SK-N-SH treated with all-trans-retinoic acid at 6 μM for 48 hours (cell line): ENCODE measurements around the gene SLC25A48.

Experiments
- ATAC-seq: fragments of 200-7000 bp; cut with Tn5 transposase; 3 replicates; pipeline ENCODE4 v1.9.1; 2020; ENCODE audit warnings: mild to moderate bottlenecking, moderate library complexity
- ARNTL ChIP-seq: fragments of 450-650 bp; formaldehyde crosslinking; IDR thresholded peaks from 2 replicates; pipeline ENCODE4 v1.5.0; 2020; ENCODE audit warnings: low read depth, mild to moderate bottlenecking, moderate library complexity, borderline replicate concordance
- BACH2 ChIP-seq: fragments of 250-450 bp; sonication (Bioruptor Pico); IDR thresholded peaks from 2 replicates; pipeline ENCODE4 v1.9.0; 2021; ENCODE audit warnings: mild to moderate bottlenecking, borderline replicate concordance
- CREB5 ChIP-seq: fragments of 250-450 bp; sonication (Bioruptor Pico); IDR thresholded peaks from 2 replicates; pipeline ENCODE4 v1.5.1; 2020; ENCODE audit warnings: low read depth, mild to moderate bottlenecking, moderate library complexity
- CSDC2 ChIP-seq: fragments of 250-450 bp; sonication (Bioruptor Pico); IDR thresholded peaks from 2 replicates; pipeline ENCODE4 v1.5.0; 2020; ENCODE audit warnings: mild to moderate bottlenecking, moderate library complexity
- CSRNP3 ChIP-seq: fragments of 250-450 bp; sonication (Bioruptor Pico); IDR thresholded peaks from 2 replicates; pipeline ENCODE4 v1.5.1; 2021; ENCODE audit warnings: mild to moderate bottlenecking, moderate library complexity
- ESRRG ChIP-seq: fragments of 250-450 bp; sonication (Bioruptor Pico); IDR thresholded peaks from 2 replicates; pipeline ENCODE4 v1.6.1; 2021; ENCODE audit warnings: mild to moderate bottlenecking
- GLIS3 ChIP-seq: fragments of 250-450 bp; sonication (Bioruptor Pico); IDR thresholded peaks from 2 replicates; pipeline ENCODE4 v1.5.0; 2020; ENCODE audit warnings: mild to moderate bottlenecking, moderate library complexity
- ISL1 ChIP-seq: fragments of 250-450 bp; sonication (Bioruptor Pico); IDR thresholded peaks from 2 replicates; pipeline ENCODE4 v2.1.2; 2022; ENCODE audit warnings: mild to moderate bottlenecking, moderate library complexity
- OSR1 ChIP-seq: fragments of 250-450 bp; sonication (Bioruptor Pico); IDR thresholded peaks from 2 replicates; pipeline ENCODE4 v1.8.0; 2022; ENCODE audit warnings: moderate library complexity, mild to moderate bottlenecking, inconsistent platforms
- PATZ1 ChIP-seq: fragments of 250-450 bp; sonication (Bioruptor Pico); IDR thresholded peaks from 2 replicates; pipeline ENCODE4 v1.8.0; 2020; ENCODE audit warnings: mild to moderate bottlenecking, moderate library complexity, borderline replicate concordance
- POU6F1 ChIP-seq: fragments of 250-450 bp; sonication (Bioruptor Pico); IDR thresholded peaks from 2 replicates; pipeline ENCODE4 v1.8.0; 2021; ENCODE audit warnings: low read depth, mild to moderate bottlenecking, moderate library complexity, borderline replicate concordance
- PPARA ChIP-seq: fragments of 250-450 bp; sonication (Bioruptor Pico); IDR thresholded peaks from 2 replicates; pipeline ENCODE4 v1.5.0; 2020; ENCODE audit warnings: mild to moderate bottlenecking, borderline replicate concordance
- RARB ChIP-seq: fragments of 250-450 bp; sonication (Bioruptor Pico); IDR thresholded peaks from 2 replicates; pipeline ENCODE4 v1.8.0; 2021; ENCODE audit warnings: mild to moderate bottlenecking, moderate library complexity
- SNAI2 ChIP-seq: fragments of 250-450 bp; sonication (Bioruptor Pico); IDR thresholded peaks from 2 replicates; pipeline ENCODE4 v1.5.0; 2020; ENCODE audit warnings: mild to moderate bottlenecking, moderate library complexity
- TCF4 ChIP-seq: fragments of 250-450 bp; sonication (Bioruptor Pico); IDR thresholded peaks from 2 replicates; pipeline ENCODE4 v1.8.0; 2021; ENCODE audit warnings: mild to moderate bottlenecking, moderate library complexity, borderline replicate concordance
- TOX ChIP-seq: fragments of 250-450 bp; sonication (Bioruptor Pico); IDR thresholded peaks from 2 replicates; pipeline ENCODE4 v1.8.0; 2021; ENCODE audit warnings: mild to moderate bottlenecking, moderate library complexity, borderline replicate concordance
- TSHZ2 ChIP-seq: fragments of 250-450 bp; sonication (Bioruptor Pico); IDR thresholded peaks from 2 replicates; pipeline ENCODE4 v1.5.0; 2020; ENCODE audit warnings: mild to moderate bottlenecking, moderate library complexity
- ZC3H10 ChIP-seq: fragments of 250-450 bp; sonication (Bioruptor Pico); IDR thresholded peaks from 2 replicates; pipeline ENCODE4 v1.5.1; 2021; ENCODE audit warnings: mild to moderate bottlenecking, moderate library complexity
- ZFP3 ChIP-seq: fragments of 250-450 bp; sonication (Bioruptor Pico); IDR thresholded peaks from 2 replicates; pipeline ENCODE4 v1.5.0; 2020; ENCODE audit warnings: mild to moderate bottlenecking, moderate library complexity
- ZFP30 ChIP-seq: fragments of 450-650 bp; formaldehyde crosslinking; IDR thresholded peaks from 2 replicates; pipeline ENCODE4 v1.5.0; 2022; ENCODE audit warnings: mild to moderate bottlenecking, moderate library complexity
- ZNF565 ChIP-seq: fragments of 450-650 bp; formaldehyde crosslinking; conservative IDR thresholded peaks from 2 replicates; pipeline ENCODE4 v1.5.0; 2020; ENCODE audit warnings: low read depth, mild to moderate bottlenecking, moderate library complexity
- ZNF70 ChIP-seq: fragments of 450-650 bp; formaldehyde crosslinking; IDR thresholded peaks from 2 replicates; pipeline ENCODE4 v1.5.0; 2020; ENCODE audit warnings: mild to moderate bottlenecking, moderate library complexity
- ZNF8 ChIP-seq: fragments of 450-650 bp; formaldehyde crosslinking; IDR thresholded peaks from 2 replicates; pipeline ENCODE4 v1.5.0; 2020; ENCODE audit warnings: mild to moderate bottlenecking, moderate library complexity

Gene SLC25A48

GRCh38 chr5:135868681-135869080 is 34.2 kb downstream of the SLC25A48 start:
- TF ChIP-seq PPARA (CRISPR knock-in tag) = no peak
- TF ChIP-seq POU6F1 (CRISPR knock-in tag) = no peak
- TF ChIP-seq GLIS3 (CRISPR knock-in tag) = no peak
- TF ChIP-seq ZC3H10 (CRISPR knock-in tag) = no peak
- TF ChIP-seq TSHZ2 (CRISPR knock-in tag) = no peak
- TF ChIP-seq ZNF8 (CRISPR knock-in tag) = no peak
- TF ChIP-seq ZFP3 (CRISPR knock-in tag) = no peak
- no peak for TF ChIP-seq RARB (CRISPR knock-in tag)
- no peak for TF ChIP-seq TOX
- TF ChIP-seq CSDC2 (CRISPR knock-in tag) = no peak
- no peak for TF ChIP-seq ZFP30 (CRISPR knock-in tag)
- TF ChIP-seq SNAI2 (CRISPR knock-in tag) = no peak
- TF ChIP-seq ESRRG (CRISPR knock-in tag) = no peak
- TF ChIP-seq CREB5 (CRISPR knock-in tag) = no peak
- no peak for TF ChIP-seq BACH2 (CRISPR knock-in tag)
- TF ChIP-seq TCF4 (CRISPR knock-in tag) = no peak
- TF ChIP-seq ZNF70 (CRISPR knock-in tag) = no peak
- TF ChIP-seq ARNTL (CRISPR knock-in tag) = no peak
- TF ChIP-seq OSR1 (CRISPR knock-in tag) = no peak

GRCh38 chr5:135869276-135869675 is 34.8 kb downstream of the SLC25A48 start:
- TF ChIP-seq BACH2 (CRISPR knock-in tag) (no peak), PPARA (CRISPR knock-in tag) (no peak), ESRRG (CRISPR knock-in tag) (no peak), GLIS3 (CRISPR knock-in tag) (no peak)
- no peak for ATAC-seq

More at GRCh38 chr5:135868681-135869080, 34.2 kb downstream of the SLC25A48 start:
- ATAC-seq = no peak

GRCh38 chr5:135869935-135870334 is 35.5 kb downstream of the SLC25A48 start:
- no peak for ATAC-seq
- no peak for TF ChIP-seq OSR1 (CRISPR knock-in tag)
- TF ChIP-seq RARB (CRISPR knock-in tag) = no peak
- no peak for TF ChIP-seq TCF4 (CRISPR knock-in tag)
- TF ChIP-seq CSRNP3 = no peak
- no peak for TF ChIP-seq TOX
- no peak for TF ChIP-seq POU6F1 (CRISPR knock-in tag)
- TF ChIP-seq ZNF70 (CRISPR knock-in tag) = no peak
- no peak for TF ChIP-seq ISL1
- no peak for TF ChIP-seq CREB5 (CRISPR knock-in tag)
- TF ChIP-seq PATZ1 = no peak
- TF ChIP-seq PPARA (CRISPR knock-in tag) = no peak
- TF ChIP-seq GLIS3 (CRISPR knock-in tag) = no peak
- TF ChIP-seq ZNF565 = no peak
- TF ChIP-seq ESRRG (CRISPR knock-in tag) = no peak
- no peak for TF ChIP-seq ZFP3 (CRISPR knock-in tag)
- TF ChIP-seq CSDC2 (CRISPR knock-in tag) = no peak
- no peak for TF ChIP-seq SNAI2 (CRISPR knock-in tag)
